ENCODE data around the gene SRC. TPM values are rescaled to one million over a fixed set of nuclear protein-coding genes. Genes with fewer than 3 reads are reported as not detected.

The SRC gene
- total and polyA plus RNA-seq, 2 donors (not counting 3 experiments of a cell fraction or from before 2014, with no cell fraction given): 22.6 to 29.4 TPM

DNA sequence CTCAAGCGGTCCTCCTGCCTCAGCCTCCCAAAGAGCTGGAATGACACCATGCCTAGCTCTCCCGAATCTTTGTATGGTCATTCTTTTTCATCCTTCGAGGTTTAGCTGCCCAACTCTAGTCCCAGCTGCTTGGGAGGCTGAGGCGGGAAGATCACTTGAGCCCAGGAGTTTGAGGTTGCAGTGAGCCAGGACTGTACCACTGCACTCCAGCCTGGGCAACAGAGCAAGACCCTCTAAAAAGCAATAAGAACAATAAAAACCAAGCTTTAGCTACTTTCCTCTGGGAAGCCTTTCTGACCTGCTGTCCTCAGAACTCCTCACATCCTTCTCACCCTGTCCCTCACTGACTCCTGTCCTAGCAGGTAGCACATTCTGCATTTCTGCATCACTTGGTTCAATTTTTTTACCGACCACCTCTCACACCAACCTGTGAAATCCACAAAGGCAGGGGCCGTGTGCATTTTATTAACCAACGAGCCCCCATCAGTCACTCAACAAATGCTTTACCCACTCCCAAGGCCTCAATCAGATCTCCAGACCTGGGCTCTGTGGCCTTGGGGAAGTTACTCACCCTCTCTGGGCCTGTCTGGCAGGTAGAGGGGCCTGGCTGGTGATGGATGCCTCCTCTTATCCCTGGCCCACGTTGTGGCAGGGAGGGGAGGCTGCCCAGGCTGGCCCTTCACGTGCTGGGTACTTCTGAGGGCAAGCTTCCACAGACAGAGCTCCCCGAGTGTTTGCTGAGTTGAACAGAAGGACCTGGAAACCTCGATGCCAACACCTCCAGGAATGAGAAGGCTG is 14.7 kb upstream of the SRC start:
- no peaks in the 10 kb centered on the region for H3K9me3 ChIP-seq (replicated peaks; ENCODE audit: control insufficient read depth, insufficient read depth, low read length)
- no peaks in the 10 kb centered on the region for H3K4me1 ChIP-seq (ENCODE audit: control insufficient read depth, extremely low read depth, insufficient read depth, low read length)
- no peak overlapping the region for H3K27ac ChIP-seq (ENCODE audit: insufficient read depth, low read depth, low read length)
- no peak for FAIRE-seq
- dilution Hi-C loops (cut with MboI; ENCODE audit: extremely low pct_ligation_motif_present, low sequenced_read_pairs) (no loop called here), intact Hi-C loops (cut with micrococcal nuclease) (no loop called here)
- no peaks in the 10 kb centered on the region for H3K79me2 ChIP-seq (ENCODE audit: control insufficient read depth, insufficient read depth, low read length)
- no peaks in the 10 kb centered on the region for H3K27me3 ChIP-seq (ENCODE audit: control insufficient read depth in 2 of 2, insufficient read depth in 2 of 2, low read length in 2 of 2)
- ChIA-PET POLR2A (no interaction called here), CTCF (no interaction called here)
- no peak for DNase-seq (ENCODE audit: low read depth, low spot score)
- no peak overlapping the region for H3K9ac ChIP-seq (replicated peaks; ENCODE audit: extremely low read depth, insufficient read depth, low read length)
- H2AFZ ChIP-seq (ENCODE audit: low read depth, low read length): no peak overlapping the region
- no peaks in the 10 kb centered on the region for H4K20me1 ChIP-seq (replicated peaks; ENCODE audit: control insufficient read depth, extremely low read depth, insufficient read depth, low read length)
- no peaks in the 10 kb centered on the region for H3K9me1 ChIP-seq (replicated peaks; ENCODE audit: control insufficient read depth, extremely low read depth, insufficient read depth, low read length)
- BruUV-seq (replicated peaks): no TSS peak
- TF ChIP-seq, protein P1, sequence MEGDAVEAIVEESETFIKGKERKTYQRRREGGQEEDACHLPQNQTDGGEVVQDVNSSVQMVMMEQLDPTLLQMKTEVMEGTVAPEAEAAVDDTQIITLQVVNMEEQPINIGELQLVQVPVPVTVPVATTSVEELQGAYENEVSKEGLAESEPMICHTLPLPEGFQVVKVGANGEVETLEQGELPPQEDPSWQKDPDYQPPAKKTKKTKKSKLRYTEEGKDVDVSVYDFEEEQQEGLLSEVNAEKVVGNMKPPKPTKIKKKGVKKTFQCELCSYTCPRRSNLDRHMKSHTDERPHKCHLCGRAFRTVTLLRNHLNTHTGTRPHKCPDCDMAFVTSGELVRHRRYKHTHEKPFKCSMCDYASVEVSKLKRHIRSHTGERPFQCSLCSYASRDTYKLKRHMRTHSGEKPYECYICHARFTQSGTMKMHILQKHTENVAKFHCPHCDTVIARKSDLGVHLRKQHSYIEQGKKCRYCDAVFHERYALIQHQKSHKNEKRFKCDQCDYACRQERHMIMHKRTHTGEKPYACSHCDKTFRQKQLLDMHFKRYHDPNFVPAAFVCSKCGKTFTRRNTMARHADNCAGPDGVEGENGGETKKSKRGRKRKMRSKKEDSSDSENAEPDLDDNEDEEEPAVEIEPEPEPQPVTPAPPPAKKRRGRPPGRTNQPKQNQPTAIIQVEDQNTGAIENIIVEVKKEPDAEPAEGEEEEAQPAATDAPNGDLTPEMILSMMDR (IDR thresholded peaks at IDR 0.05; ENCODE audit: extremely low read depth in 1 of 2, insufficient read depth in 1 of 2, low read depth in 1 of 2, low read length in 2 of 2): no peak
- TF ChIP-seq GATA2 (IDR thresholded peaks at IDR 0.05; ENCODE audit: insufficient read depth, insufficient read length, low read depth, low read length) (no peak), JUN (IDR thresholded peaks at IDR 0.05; ENCODE audit: borderline replicate concordance, insufficient read depth, insufficient read length, low read depth) (no peak)
- H3K4me2 ChIP-seq (ENCODE audit: insufficient read depth, low read length): no peak overlapping the region
- no peaks in the 10 kb centered on the region for H3K36me3 ChIP-seq (ENCODE audit: control insufficient read depth in 2 of 2, extremely low read depth in 1 of 2, insufficient read depth in 2 of 2, low read length in 2 of 2)
- H3K4me3 ChIP-seq (replicated peaks in 1 of 3; ENCODE audit: insufficient read depth in 1 of 3, low read depth in 1 of 3, low read length in 3 of 3): no peak overlapping the region

Data from endothelial cell of umbilical vein (primary cell).